H1 (cell line): ENCODE measurements around the gene BANF1. TPM values are rescaled to one million over a fixed set of nuclear protein-coding genes. Genes with fewer than 3 reads are reported as not detected.

Experiments
- CTCF ChIA-PET: fragments of 300-600 bp; sonication (Branson Sonifier 250); formaldehyde crosslinking; loops from one replicate; lab custom pipeline; 2021; ENCODE audit not compliant: partially characterized antibody; lab: Charles Lee
- POLR2A ChIA-PET: fragments of 300-600 bp; sonication (Branson Sonifier 250); formaldehyde crosslinking; loops from one replicate; lab custom pipeline; 2021; ENCODE audit warnings: inconsistent platforms; ENCODE audit not compliant: partially characterized antibody; lab: Charles Lee
- DNase-seq, 2 experiments: peaks; one replicate each; pipeline versions ENCODE4 v3.0.0 to v3.0.0-alpha.2; 2010 to 2022; ENCODE audit warnings: low spot score in 2 of 2, low read depth in 1 of 2, mixed read lengths in 1 of 2
- FAIRE-seq: peaks from 2 replicates; lab custom pipeline; 2011; peaks lifted over from hg19 to GRCh38; lab: Jason Lieb, UNC
- H2AFZ ChIP-seq: 2 replicates; pipeline ENCODE4 v1.8.1; 2012; ENCODE audit warnings: low read length, inconsistent platforms
- H2AK5ac ChIP-seq: 2 replicates; pipeline ENCODE4 v1.6.1; 2013; ENCODE audit warnings: low read depth, low read length
- H2BK120ac ChIP-seq: replicated peaks from 2 replicates; pipeline ENCODE3; 2013; ENCODE audit warnings: low read depth, low read length, inconsistent platforms
- H2BK12ac ChIP-seq: 2 replicates; pipeline ENCODE4 v1.6.1; 2013; ENCODE audit warnings: low read depth, low read length
- H2BK15ac ChIP-seq: 2 replicates; pipeline ENCODE4 v1.6.1; 2013; ENCODE audit warnings: low read length
- H2BK20ac ChIP-seq: 2 replicates; pipeline ENCODE4 v1.6.1; 2013; ENCODE audit warnings: low read length
- H2BK5ac ChIP-seq: 2 replicates; pipeline ENCODE4 v1.6.1; 2013; ENCODE audit warnings: low read depth, low read length
- H3K14ac ChIP-seq: 2 replicates; pipeline ENCODE4 v1.6.1; 2013; ENCODE audit warnings: inconsistent platforms; ENCODE audit not compliant: insufficient read length
- H3K18ac ChIP-seq: 2 replicates; pipeline ENCODE4 v1.6.1; 2013; ENCODE audit warnings: low read length; ENCODE audit errors: extremely low read depth
- H3K23ac ChIP-seq: 2 replicates; pipeline ENCODE4 v1.6.1; 2013; ENCODE audit warnings: inconsistent platforms; ENCODE audit not compliant: insufficient read length
- H3K23me2 ChIP-seq: 2 replicates; pipeline ENCODE4 v1.6.1; 2013; ENCODE audit warnings: low read depth, low read length
- H3K27ac ChIP-seq: 2 replicates; pipeline ENCODE4 v1.6.1; 2011; ENCODE audit warnings: low read depth, low read length, inconsistent platforms
- H3K27me3 ChIP-seq, 4 experiments: replicated peaks in 1 of 4; 1 replicate in 1 of 4; 2 replicates in 3 of 4; pipeline versions ENCODE4 v1.6.1 to v1.8.1; 2011 to 2013; ENCODE audit warnings: low read length in 3 of 4, mild to moderate bottlenecking in 3 of 4, inconsistent platforms in 2 of 4, mixed read lengths in 2 of 4, moderate library complexity in 1 of 4; ENCODE audit not compliant: control insufficient read depth in 3 of 4, insufficient read depth in 3 of 4; ENCODE audit errors: extremely low read depth in 1 of 4
- H3K36me3 ChIP-seq, 4 experiments: 2 replicates each; pipeline versions ENCODE4 v1.6.1 to v1.8.1; 2011 to 2013; ENCODE audit warnings: mild to moderate bottlenecking in 4 of 4, low read length in 3 of 4, moderate library complexity in 2 of 4, control low read depth in 1 of 4, inconsistent platforms in 1 of 4; ENCODE audit not compliant: insufficient read depth in 4 of 4, control insufficient read depth in 2 of 4
- H3K4ac ChIP-seq: replicated peaks from 2 replicates; pipeline ENCODE3; 2013; ENCODE audit warnings: low read length, low read depth, mixed read lengths, inconsistent platforms; ENCODE audit not compliant: insufficient read length
- H3K4me1 ChIP-seq, 4 experiments: replicated peaks in 1 of 4; 1 replicate in 1 of 4; 2 replicates in 3 of 4; pipeline versions ENCODE4 v1.6.1 to v1.8.1; 2011 to 2013; ENCODE audit warnings: low read length in 3 of 4, inconsistent platforms in 2 of 4, mixed read lengths in 1 of 4; ENCODE audit not compliant: insufficient read depth in 4 of 4, control insufficient read depth in 3 of 4
- H3K4me2 ChIP-seq, 2 experiments: 2 replicates each; pipeline versions ENCODE4 v1.6.1 to v1.8.1; 2011 to 2013; ENCODE audit warnings: low read depth in 2 of 2, low read length in 2 of 2, control low read depth in 1 of 2, inconsistent platforms in 1 of 2, mild to moderate bottlenecking in 1 of 2; ENCODE audit not compliant: insufficient read depth in 1 of 2
- H3K4me3 ChIP-seq, 4 experiments: fragments of 200-600, 300-600 bp in 1 of 4; sonication (generic), shearing (Covaris generic), sonication (Bioruptor Twin) in 1 of 4; 2 replicates each; pipeline versions ENCODE4 v1.5.1 to v1.8.1; 2011 to 2016; ENCODE audit warnings: low read length in 4 of 4, low read depth in 3 of 4, control low read depth in 2 of 4, inconsistent platforms in 2 of 4, mild to moderate bottlenecking in 2 of 4, mixed read lengths in 1 of 4, moderate library complexity in 1 of 4; ENCODE audit not compliant: insufficient read depth in 2 of 4; ENCODE audit errors: extremely low read depth in 1 of 4
- H3K56ac ChIP-seq: replicated peaks from 2 replicates; pipeline ENCODE3; 2013; ENCODE audit warnings: low read depth, mild to moderate bottlenecking, mixed read lengths, low read length, inconsistent platforms; ENCODE audit not compliant: insufficient read length
- H3K79me1 ChIP-seq: 2 replicates; pipeline ENCODE4 v1.6.1; 2013; ENCODE audit warnings: low read depth, low read length, control low read depth
- H3K79me2 ChIP-seq, 2 experiments: 2 replicates each; pipeline versions ENCODE4 v1.6.1 to v1.8.1; 2012 to 2013; ENCODE audit warnings: low read length in 2 of 2, mild to moderate bottlenecking in 2 of 2, inconsistent platforms in 1 of 2; ENCODE audit not compliant: insufficient read depth in 2 of 2, control insufficient read depth in 1 of 2
- H3K9ac ChIP-seq, 4 experiments: replicated peaks in 1 of 4; 1 replicate in 1 of 4; 2 replicates in 3 of 4; pipeline versions ENCODE4 v1.6.1 to v1.8.1; 2011 to 2013; ENCODE audit warnings: low read depth in 3 of 4, low read length in 3 of 4, control low read depth in 2 of 4, mild to moderate bottlenecking in 2 of 4, moderate library complexity in 2 of 4, inconsistent platforms in 1 of 4; ENCODE audit errors: extremely low read depth in 1 of 4
- H3K9me3 ChIP-seq, 2 experiments: 2 replicates each; pipeline versions ENCODE4 v1.6.1 to v1.8.1; 2012 to 2013; ENCODE audit warnings: mild to moderate bottlenecking in 2 of 2, moderate library complexity in 2 of 2, control low read depth in 1 of 2, inconsistent platforms in 1 of 2, low read depth in 1 of 2, low read length in 1 of 2, mixed read lengths in 1 of 2; ENCODE audit not compliant: insufficient read depth in 2 of 2
- H4K20me1 ChIP-seq, 2 experiments: replicated peaks in 1 of 2; 2 replicates each; pipeline versions ENCODE3 to v1.8.1; 2011 to 2013; ENCODE audit warnings: inconsistent platforms in 2 of 2, low read length in 2 of 2, mild to moderate bottlenecking in 1 of 2; ENCODE audit not compliant: insufficient read depth in 2 of 2, control insufficient read depth in 1 of 2
- H4K5ac ChIP-seq: 2 replicates; pipeline ENCODE4 v1.6.1; 2013; ENCODE audit warnings: low read length, low read depth, mixed read lengths, inconsistent platforms; ENCODE audit not compliant: insufficient read length
- H4K8ac ChIP-seq: 2 replicates; pipeline ENCODE4 v1.8.0; 2013; ENCODE audit warnings: mild to moderate bottlenecking, moderate library complexity, low read length, inconsistent platforms; ENCODE audit not compliant: insufficient read depth; ENCODE audit errors: extremely low read depth
- H4K91ac ChIP-seq: replicated peaks from 2 replicates; pipeline ENCODE3; 2013; ENCODE audit warnings: low read length, mixed read lengths, inconsistent platforms; ENCODE audit not compliant: insufficient read length
- CHD2 ChIP-seq: IDR thresholded peaks from 2 replicates; pipeline ENCODE4 v1.6.1; 2012; ENCODE audit warnings: low read length, improper control_type of control experiment
- SP4 ChIP-seq: IDR thresholded peaks from 2 replicates; pipeline ENCODE4 v1.6.1; 2012; ENCODE audit warnings: low read length, inconsistent platforms
- SRF ChIP-seq: IDR thresholded peaks from 2 replicates; pipeline ENCODE4 v1.6.1; 2011; ENCODE audit warnings: mild to moderate bottlenecking, low read depth, low read length, moderate library complexity
- WGBS, 2 experiments: shearing (Covaris generic) in 1 of 2; methylation state at CpG; one replicate each; pipeline versions ENCODE4 v1.1.6 to v1.1.7; 2013 to 2015; ENCODE audit warnings: low lambda C conversion rate in 2 of 2, mixed read lengths in 2 of 2, inconsistent platforms in 1 of 2, low coverage in 1 of 2, missing lambda C conversion rate in 1 of 2; ENCODE audit not compliant: insufficient replicate concordance in 2 of 2, insufficient coverage in 1 of 2, insufficient read length in 1 of 2; ENCODE audit errors: extremely low coverage in 1 of 2, missing lambda C conversion rate in 1 of 2; 5-methylcytosine and 5-hydroxymethylcytosine counted together
- polyA plus RNA-seq, 7 experiments: library from polyadenylated mRNA; depleted of rRNA in 3 of 7; stranded (reverse) in 5 of 7; unstranded in 2 of 7; fragments of >200 nt in 5 of 7; fragments of 200-250 nt in 2 of 7; gene quantifications; 1 replicate in 5 of 7; 2 replicates in 1 of 7; 4 replicates in 1 of 7; pipeline versions ENCODE4 v1.2.1 to v1.2.3, GENCODE V29; 2011 to 2013; ENCODE audit warnings: missing spikeins in 2 of 7, mixed read lengths in 2 of 7
- total RNA-seq: library from RNA; stranded (reverse); fragmentation: NEBNext Ultra II Directional; extraction: Animal tissue kit (Norgen Biotek cat#: 25700); gene quantifications from 2 replicates; pipeline ENCODE4 v1.2.1, GENCODE V29; 2021

BANF1 gene
- total and polyA plus RNA-seq, 2 of the 8 experiments (the other 6 are each of a cell fraction or from before 2014, with no cell fraction given), result 330 to 467 TPM

- Histone ChIP-seq H4K5ac (no peak overlapping the region), H3K4me1 (no peaks in the 10 kb centered on the region), H3K18ac (no peak overlapping the region), H3K4ac (no peak overlapping the region), H3K23ac (no peak overlapping the region), H3K4me2 (no peak overlapping the region), H3K9ac (no peak overlapping the region), H2BK5ac (no peak overlapping the region), H3K79me2 (peaks cover 0 to 5% of the 10 kb centered on the region in 2 experiments; a peak in 1 of 4 replicates), H2BK12ac (no peak overlapping the region), H3K14ac (no peak overlapping the region), H2BK15ac (no peak overlapping the region), H3K27ac (no peak overlapping the region), H3K36me3 (peaks cover 15 to 47% (median 37%) of the 10 kb centered on the region in 4 experiments), H4K20me1 (peaks cover 0 to 11% of the 10 kb centered on the region in 2 experiments), H3K23me2 (peaks cover 1% of the 10 kb centered on the region; the same call in 1 of the 2 replicates), H3K9me3 (no peaks in the 10 kb centered on the region), H2BK20ac (no peak overlapping the region), H2BK120ac (no peak overlapping the region), H3K4me3 (no peak overlapping the region), H3K56ac (no peak overlapping the region), H2AK5ac (no peak overlapping the region), H4K8ac (no peak overlapping the region), H3K79me1 (no peaks in the 10 kb centered on the region; the same call in 1 of the 2 replicates), H3K27me3 (no peaks in the 10 kb centered on the region), H2AFZ (no peak overlapping the region), H4K91ac (no peak overlapping the region)
- ChIA-PET POLR2A (interaction anchor here (0.8 to 2.0 kb wide), 8 partner anchors 9 to 34 kb away, joined by 3 to 7 read pairs (median 3); partner anchors contain the start of gene BANF1), CTCF (interaction anchor here (0.6 to 2.1 kb wide), 6 partner anchors 15 to 125 kb away, joined by 3 to 6 read pairs (median 3); partner anchors contain the start of gene FIBP)
- WGBS, 2 experiments, result 91% methylated on average over 14 of the region's 15 CpGs; no CpG with 5 or more reads in 1 of the 2 experiments
- FAIRE-seq (no peak), DNase-seq (no peak)
- TF ChIP-seq SP4 (no peak), SRF (no peak), CHD2 (no peak)
Measured at GRCh38 chr11:65968600-65969482, 33.5 kb upstream of the BANF1 start.
